ENCODE results near the gene ELF3. TPM values are rescaled to one million over a fixed set of nuclear protein-coding genes. Genes with fewer than 3 reads are reported as not detected.
"Not testable (repeated sequence)": the region's sequence is repeated elsewhere in the genome, so short reads cannot be mapped to it uniquely, and the experiment has no call there.

The ELF3 gene
- total RNA-seq, 2 donors from 2014 or later, result 11.8 to 13.2 TPM

GRCh38 chr1:202018468-202019234, 8.3 kb downstream of the ELF3 start:
- H3K9ac ChIP-seq (ENCODE audit: extremely low read depth, low read length, poor library complexity, severe bottlenecking), result no peak overlapping the region

GRCh38 chr1:202019235-202019558, 8.8 kb downstream of the ELF3 start:
- DNase-seq; H3K9me3 ChIP-seq (ENCODE audit: control insufficient read depth, low read length); H3K27me3 ChIP-seq (ENCODE audit: control insufficient read depth, insufficient read depth, low read length, poor library complexity, severe bottlenecking); H3K4me1 ChIP-seq (ENCODE audit: control insufficient read depth, insufficient read depth, low read length); H3K9ac ChIP-seq (ENCODE audit: extremely low read depth, low read length, poor library complexity, severe bottlenecking); H3K36me3 ChIP-seq (ENCODE audit: control insufficient read depth, insufficient read depth, low read length); H3K27ac ChIP-seq (ENCODE audit: low read depth, low read length); H3K4me3 ChIP-seq (ENCODE audit: low read length); H3K9me3 Mint-ChIP-seq; H3K27me3 Mint-ChIP-seq (ENCODE audit: insufficient read depth): not testable (repeated sequence)
- peak overlapping the region; percentile 12 for H3K4me3 Mint-ChIP-seq
- H3K36me3 Mint-ChIP-seq (ENCODE audit: low read depth), result peaks cover 15% of the 10 kb centered on the region
- H3K4me1 Mint-ChIP-seq, result peaks cover 22% of the 10 kb centered on the region
- H3K27ac Mint-ChIP-seq, result peak overlapping the region; percentile 23
- 96 to 98% methylated on average over 7 to 8 of the region's 8 CpGs for WGBS, 2 experiments (ENCODE audit: insufficient coverage in 1 of 2, insufficient read length in 1 of 2)

More at GRCh38 chr1:202018468-202019234, 8.3 kb downstream of the ELF3 start:
- Histone ChIP-seq H3K27me3 (ENCODE audit: control insufficient read depth, insufficient read depth, low read length, poor library complexity, severe bottlenecking) (no peaks in the 10 kb centered on the region), H3K4me1 (ENCODE audit: control insufficient read depth, insufficient read depth, low read length) (no peaks in the 10 kb centered on the region), H3K27ac (ENCODE audit: low read depth, low read length) (no peak overlapping the region), H3K9me3 (ENCODE audit: control insufficient read depth, low read length) (no peaks in the 10 kb centered on the region), H3K4me3 (ENCODE audit: low read length) (no peak overlapping the region), H3K36me3 (ENCODE audit: control insufficient read depth, insufficient read depth, low read length) (peaks cover 7% of the 10 kb centered on the region)
- 67 to 84% methylated on average over 5 to 19 of the region's 19 CpGs for WGBS, 2 experiments (ENCODE audit: insufficient coverage in 1 of 2, insufficient read length in 1 of 2)
- DNase-seq, result peak; percentile 72
- Mint-ChIP-seq H3K27ac (peak overlapping the region; percentile 23), H3K27me3 (ENCODE audit: insufficient read depth) (no peaks in the 10 kb centered on the region), H3K4me3 (peak overlapping the region; percentile 12), H3K9me3 (no peaks in the 10 kb centered on the region), H3K36me3 (ENCODE audit: low read depth) (peaks cover 21% of the 10 kb centered on the region), H3K4me1 (peaks cover 22% of the 10 kb centered on the region)
- TF ChIP-seq CTCF (conservative IDR thresholded peaks at IDR 0.05), result no peak

DNA sequence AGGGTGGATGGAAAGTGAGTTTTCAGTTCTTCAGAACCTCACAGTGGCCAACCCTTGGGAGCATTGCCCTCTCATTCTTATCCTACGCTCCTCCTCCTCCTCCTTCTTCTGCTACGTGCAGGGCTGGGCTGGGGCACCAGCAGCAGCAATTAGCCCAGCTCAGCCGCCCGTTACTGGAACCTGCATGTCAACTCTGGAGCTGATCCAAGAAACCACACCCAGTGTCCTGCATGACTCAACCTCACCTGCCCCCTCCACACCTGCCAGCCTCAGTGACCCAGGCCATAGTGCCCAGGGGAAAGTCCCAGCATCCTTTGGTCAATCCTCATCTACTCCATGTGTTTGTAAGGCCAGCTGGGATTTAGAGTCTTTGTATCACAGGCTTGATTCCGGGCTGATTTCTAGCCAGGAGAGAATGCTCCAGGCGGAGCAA, 12.6 kb downstream of the ELF3 start:
- WGBS, 2 experiments (ENCODE audit: insufficient coverage in 1 of 2, insufficient read length in 1 of 2), result 87 to 88% methylated on average over 2 to 6 of the region's 6 CpGs
- no peak overlapping the region for H3K4me3 ChIP-seq (ENCODE audit: low read length)
- Mint-ChIP-seq H3K9me3 (no peaks in the 10 kb centered on the region), H3K4me1 (peaks cover 12% of the 10 kb centered on the region), H3K4me3 (no peak overlapping the region), H3K27ac (no peak overlapping the region), H3K36me3 (ENCODE audit: low read depth) (no peaks in the 10 kb centered on the region), H3K27me3 (ENCODE audit: insufficient read depth) (no peaks in the 10 kb centered on the region)
- H3K9ac ChIP-seq (ENCODE audit: extremely low read depth, low read length, poor library complexity, severe bottlenecking), result no peak overlapping the region
- H3K27ac ChIP-seq (ENCODE audit: low read depth, low read length), result no peak overlapping the region
- H3K27me3 ChIP-seq (ENCODE audit: control insufficient read depth, insufficient read depth, low read length, poor library complexity, severe bottlenecking), result no peaks in the 10 kb centered on the region
- TF ChIP-seq CTCF (conservative IDR thresholded peaks at IDR 0.05), result no peak
- H3K36me3 ChIP-seq (ENCODE audit: control insufficient read depth, insufficient read depth, low read length), result no peaks in the 10 kb centered on the region
- no peaks in the 10 kb centered on the region for H3K4me1 ChIP-seq (ENCODE audit: control insufficient read depth, insufficient read depth, low read length)
- no peaks in the 10 kb centered on the region for H3K9me3 ChIP-seq (ENCODE audit: control insufficient read depth, low read length)
- no peak for DNase-seq

Data from endodermal cell (in vitro differentiated cells).